HG02885 (cell line): ENCODE results near the gene BEAN1.
"Not testable (repeated sequence)": the region's sequence is repeated elsewhere in the genome, so short reads cannot be mapped to it uniquely, and the experiment has no call there.

Experiments
- ATAC-seq: cut with Tn5 transposase; IDR thresholded peaks from one replicate; pipeline ENCODE4 v1.9.1; 2021; ENCODE audit warnings: mild to moderate bottlenecking; ENCODE audit not compliant: unreplicated experiment, poor library complexity

Gene BEAN1

DNA sequence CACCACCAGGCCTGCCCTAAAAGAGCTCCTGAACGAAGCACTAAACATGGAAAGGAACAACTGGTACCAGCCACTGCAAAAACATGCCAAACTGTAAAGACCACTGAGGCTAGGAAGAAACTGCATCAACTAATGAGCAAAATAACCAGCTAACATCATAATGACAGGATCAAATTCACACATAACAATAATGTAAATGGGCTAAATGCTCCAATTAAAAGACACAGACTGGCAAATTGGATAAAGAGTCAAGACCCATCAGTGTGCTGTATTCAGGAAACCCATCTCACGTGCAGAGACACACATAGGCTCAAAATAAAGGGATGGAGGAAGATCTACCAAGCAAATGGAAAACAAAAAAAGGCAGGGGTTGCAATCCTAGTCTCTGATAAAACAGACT lies 70.8 kb downstream of the BEAN1 start:
- not testable (repeated sequence) for ATAC-seq

DNA sequence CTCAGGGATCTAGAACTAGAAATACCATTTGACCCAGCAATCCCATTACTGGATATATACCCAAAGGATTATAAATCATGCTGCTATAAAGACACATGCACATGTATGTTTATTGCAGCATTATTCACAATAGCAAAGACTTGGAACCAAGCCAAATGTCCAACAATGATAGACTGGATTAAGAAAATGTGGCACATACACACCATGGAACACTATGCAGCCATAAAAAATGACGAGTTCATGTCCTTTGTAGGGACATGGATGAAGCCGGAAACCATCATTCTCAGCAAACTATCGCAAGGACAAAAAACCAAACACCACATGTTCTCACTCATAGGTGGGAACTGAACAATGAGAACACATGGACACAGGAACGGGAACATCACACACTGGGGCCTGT lies 74.5 kb downstream of the BEAN1 start:
- ATAC-seq: not testable (repeated sequence)

DNA sequence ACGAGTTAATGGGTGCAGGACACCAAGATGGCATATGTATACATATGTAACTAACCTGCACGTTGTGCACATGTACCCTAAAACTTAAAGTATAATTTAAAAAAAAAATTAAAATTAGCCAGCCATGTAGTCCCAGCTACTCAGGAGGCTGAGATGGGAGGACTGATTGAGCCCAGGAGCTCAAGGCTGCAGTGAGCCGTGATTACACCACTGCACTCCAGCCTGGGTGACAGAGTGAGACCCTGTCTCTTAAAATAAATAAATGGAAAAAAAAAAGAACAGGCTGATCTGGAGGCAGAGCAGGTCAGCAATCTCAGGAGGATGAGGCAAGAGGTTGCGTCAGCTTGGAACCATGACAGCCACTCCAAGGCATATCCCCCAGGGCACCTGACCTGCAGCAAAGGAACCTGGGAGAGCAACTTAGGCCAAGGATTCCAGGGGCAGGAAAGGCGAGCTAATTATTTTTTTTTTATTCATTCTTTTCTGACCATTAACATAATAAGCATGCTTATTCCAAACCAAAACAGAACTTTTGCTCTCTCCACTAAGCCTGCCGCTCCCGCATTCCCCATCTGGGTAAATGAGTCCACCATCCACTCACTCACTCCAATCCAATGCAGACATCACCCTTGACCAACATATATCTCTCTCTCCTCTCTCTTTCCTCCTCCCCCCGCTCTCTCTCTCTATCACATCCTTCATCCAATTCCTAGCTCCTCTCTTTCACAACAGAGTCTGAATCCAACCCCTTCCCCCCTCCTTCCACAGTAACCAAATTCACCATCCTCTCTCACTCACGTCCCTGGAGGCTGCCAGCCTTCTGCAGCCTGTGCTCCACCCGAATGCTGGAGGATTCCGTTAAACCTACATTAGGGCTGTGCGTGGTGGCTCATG lies 75.2 kb downstream of the BEAN1 start:
- no peak for ATAC-seq

DNA sequence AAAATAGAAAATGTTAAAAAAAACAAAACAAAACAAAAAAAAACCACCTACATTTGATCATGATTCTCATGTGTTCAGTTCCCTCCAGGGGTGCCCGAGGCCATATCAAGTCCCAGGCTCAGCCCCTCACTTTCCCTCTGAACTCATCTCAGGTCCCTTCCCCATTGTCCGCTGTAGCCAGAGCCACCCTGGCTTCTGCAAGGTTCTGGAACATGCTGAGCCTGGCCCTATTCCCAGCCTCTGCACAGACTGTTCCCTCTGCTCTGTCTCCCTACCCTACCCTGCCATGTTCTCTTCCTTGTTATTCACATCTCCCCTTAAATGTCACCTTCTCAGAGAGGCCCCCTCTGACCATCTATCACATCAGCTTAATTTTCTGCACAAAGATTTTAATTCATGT lies 75.9 kb downstream of the BEAN1 start:
- ATAC-seq: no peak

DNA sequence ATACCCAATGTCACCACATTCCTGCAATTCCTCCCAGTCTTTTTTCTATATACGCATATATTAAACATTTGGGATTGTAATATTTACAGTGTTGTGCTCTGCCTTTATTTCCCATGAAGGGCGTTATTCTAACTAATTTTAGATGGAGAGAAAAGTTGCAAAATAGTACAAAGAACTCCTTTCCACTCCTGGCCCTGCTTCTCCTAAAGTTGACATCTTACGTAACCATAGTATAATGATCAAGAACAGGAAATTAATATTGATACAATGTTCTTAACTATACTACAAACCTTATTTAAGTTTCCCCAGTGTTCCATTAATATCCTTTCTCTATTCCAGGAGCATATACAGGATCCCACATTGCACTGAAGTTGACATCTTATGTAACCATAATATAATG lies 76.5 kb downstream of the BEAN1 start:
- no peak for ATAC-seq

DNA sequence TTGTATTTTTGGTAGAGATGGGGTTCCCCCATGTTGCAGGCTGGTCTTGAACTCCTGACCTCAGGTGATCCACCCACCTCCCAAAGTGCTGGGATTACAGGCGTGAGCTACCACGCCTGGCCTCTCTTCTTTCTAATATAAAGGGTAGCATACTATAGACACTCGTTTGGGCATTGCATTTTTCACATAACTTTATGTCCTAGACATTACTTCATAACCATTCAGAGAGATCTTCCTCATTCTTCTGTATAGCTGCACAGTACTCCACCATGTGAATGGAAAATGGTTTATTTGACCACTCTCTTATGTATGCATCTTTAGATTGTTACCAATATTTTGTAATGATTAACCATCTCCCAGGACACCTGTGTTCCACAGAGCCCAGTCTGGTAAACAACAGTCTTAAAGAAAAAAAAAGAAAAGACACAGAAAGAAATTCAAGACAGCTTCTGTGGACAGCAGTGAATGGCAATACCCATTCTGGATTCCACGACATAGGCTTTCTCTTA lies 80.7 kb downstream of the BEAN1 start:
- no peak for ATAC-seq

DNA sequence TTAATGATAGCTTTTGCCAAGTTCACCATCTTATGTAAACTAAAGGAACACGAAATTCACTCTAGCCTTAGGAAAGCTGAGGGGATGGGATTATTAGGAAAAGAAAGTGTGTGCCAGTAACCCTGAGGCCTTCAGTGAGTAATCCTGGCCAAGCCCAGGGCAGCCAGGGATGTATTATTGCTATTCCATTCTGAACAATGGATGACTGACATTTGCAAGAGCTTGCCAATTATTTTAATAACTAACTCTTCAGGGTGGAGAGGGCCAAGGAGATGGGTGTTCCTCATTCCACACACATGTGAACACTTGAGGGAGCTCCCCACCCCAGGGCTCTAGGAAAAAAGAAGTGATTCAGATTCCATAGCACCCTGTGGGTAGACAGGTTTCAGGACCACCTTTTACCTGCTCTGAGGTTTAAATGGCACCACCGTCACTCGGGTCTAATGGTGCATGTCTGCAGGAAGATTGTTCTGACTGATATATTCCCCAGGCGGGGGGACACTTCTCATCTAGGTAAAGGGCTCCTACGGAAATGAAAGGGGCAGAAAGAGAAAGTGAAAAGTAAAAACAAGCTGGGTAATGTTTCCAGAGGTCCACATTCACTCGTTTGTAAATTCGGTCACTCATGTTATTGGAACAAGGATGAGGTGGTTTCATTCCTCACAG lies 81.3 kb downstream of the BEAN1 start:
- peak; percentile 53 for ATAC-seq

DNA sequence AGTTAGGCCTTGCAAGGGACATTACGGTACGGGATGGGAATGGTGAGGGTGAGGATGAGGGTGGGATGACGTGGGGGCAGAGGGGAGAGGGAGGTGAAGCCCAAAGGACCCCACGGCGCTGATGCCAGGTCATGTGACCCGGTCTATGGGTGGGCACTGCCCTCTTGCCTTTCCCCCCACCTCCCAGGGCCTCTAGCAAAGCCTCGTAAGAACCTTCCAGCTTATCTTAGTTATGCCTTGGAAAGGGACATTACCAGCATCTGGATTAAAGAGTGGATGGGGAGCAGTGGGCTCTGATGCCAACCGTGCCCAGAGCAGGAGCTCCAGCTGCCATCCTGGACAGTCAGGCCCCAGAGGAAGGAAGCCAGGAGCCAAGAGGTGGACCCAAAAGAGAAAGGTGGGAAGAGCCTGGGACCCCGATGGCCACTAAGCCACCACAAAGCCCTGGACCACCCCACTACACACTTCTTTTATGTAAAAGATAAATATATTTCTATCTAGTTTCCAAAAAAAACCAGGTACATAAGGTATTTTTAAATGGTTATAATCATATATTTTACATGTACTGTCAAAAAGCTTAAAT lies 81.9 kb downstream of the BEAN1 start:
- no peak for ATAC-seq

DNA sequence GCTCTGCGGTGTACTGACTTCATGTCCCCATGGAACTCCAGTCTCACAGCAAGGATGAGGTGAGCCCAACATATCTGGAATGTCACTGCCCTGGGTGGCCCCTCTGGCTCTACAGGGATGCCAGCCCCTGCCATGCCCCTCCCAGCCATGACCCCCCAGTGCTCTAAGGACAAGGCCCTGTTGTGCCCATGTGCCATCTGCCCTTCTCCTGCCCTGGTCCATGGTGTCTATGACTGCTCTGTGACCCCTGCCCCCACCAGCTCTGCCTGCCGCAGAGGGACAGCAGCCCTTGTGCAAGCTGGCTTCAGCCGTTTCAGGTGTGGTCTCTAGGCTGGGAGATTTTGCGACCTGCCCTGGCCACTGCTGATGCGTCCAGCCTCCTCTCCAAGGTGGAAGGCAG lies 82.5 kb downstream of the BEAN1 start:
- no peak for ATAC-seq

DNA sequence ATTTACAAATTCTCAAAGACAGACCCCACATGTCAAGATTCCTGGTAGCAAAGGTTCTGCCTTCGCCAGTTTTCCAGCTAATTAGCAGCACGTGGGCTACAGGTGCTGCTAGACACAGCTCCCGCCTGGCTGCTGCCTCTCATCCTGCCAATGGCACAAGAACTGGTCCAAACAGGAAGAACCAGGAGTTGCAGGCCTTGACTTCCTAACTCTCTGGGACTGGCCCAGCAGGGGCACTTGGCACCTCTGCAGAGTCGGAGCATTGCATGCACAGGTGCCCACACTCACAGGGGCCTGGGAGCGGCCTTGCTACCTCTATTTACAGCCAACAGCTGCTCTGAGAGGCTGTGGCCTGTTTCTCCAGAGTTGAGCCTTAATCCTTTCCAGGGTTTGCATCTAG lies 83.2 kb downstream of the BEAN1 start:
- no peak for ATAC-seq

DNA sequence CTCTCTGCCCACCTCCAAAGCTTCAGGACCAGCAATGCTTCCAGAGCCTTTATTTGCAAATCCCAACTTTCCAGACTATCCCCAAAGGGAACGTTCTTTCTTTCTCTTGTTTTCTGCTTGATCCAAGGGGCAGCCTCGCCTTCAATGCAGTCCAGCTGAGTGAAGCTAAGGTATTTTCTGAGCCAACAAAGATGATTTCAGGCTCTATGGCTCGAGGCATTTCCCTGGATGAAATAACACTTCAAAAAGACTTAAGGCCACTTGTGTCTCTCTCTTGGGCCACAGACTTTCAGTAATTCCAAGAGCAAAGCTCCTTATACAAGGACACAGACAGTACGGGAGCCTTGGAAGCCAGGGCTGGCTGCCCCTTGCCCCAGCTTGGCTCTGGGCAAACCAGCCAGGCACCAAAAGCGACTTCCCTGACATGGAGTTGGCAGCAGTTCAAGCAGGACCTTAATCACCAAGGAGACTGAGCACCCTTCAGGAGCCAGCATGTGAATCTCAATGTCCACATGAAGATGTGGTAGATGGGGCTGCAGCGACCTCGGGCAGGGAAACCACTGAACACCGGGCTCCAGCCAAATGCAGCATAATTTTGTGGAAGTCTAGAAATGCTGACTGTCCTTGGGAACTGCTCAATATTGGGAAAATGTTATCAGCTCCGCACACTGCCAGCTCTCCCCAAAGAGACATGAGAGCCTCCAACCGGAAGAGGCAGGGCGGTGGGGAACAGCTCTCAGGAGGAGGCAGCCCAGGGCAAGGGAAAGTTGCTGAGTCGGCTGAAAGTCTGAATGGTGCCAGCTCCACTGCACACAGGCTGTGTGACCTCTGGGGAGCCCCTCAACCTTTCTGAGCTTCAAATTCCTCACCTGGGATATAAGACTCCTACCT lies 83.9 kb downstream of the BEAN1 start:
- no peak for ATAC-seq

DNA sequence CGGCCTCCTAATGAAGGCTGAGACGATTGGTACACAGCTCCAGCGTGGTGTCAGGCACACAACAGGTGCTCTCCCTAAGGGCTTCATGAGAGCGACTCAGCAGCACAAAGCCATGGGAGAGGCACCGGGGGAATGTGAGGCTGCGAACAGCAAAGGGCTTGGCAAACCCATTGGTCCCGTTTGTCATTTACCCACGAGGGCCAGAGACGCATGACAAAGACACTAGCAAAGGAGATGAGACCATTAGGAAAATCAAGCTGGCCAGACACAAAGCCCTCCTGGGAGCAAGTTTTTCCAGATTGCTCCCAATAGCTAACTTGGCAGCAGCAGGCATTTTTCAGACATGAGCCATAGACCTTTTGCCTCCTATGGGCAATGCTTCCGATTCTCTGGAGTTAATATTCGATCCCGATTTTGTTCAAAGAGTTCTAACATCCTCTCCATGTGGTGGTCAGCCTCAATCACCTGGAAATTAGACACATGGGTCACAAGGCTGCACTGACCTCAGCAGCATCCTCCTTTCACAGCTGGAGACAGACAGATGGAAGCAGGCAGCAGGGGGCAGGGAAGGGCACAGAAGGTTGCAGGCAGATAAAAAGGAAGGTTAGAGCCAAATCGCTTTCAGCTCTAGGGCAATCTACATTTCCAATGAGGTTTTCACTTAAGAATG lies 84.6 kb downstream of the BEAN1 start:
- ATAC-seq: no peak

DNA sequence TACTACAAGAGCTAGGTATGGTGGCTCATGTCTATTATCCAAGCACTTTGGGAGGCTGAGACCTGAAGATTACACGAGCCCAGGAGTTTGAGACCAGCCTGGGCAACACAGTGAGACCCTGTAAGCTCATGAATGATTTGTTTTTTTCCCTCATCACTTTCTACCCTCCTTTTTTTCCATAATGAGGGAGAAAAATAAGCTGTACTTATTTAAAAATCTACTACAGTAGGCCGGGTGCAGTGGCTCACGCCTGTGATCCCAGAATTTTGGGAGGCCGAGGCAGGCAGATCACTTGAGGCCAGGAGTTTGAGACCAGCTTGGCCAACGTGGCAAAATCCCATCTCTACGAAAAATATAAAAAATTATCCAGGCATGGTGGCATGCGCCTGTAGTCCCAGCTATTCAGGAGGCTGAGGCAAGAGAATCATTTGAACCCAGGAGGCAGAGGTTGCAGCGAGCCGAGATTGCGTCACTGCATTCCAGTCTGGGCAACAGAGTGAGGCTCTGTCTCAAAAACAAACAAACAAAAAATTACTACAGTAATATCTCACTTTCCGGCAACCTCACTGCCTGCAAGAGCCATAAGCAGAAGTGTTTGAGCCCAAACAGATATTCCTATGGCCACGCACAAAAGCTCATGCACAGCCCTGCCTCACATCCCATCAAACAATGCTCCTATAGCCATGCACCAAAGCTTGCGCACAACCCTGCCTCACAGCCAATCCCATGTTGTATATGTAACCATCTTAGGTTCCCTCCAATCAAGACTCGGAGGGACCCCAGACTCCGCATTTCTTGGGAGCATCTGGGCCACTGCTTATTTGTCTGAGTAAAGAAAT lies 85.4 kb downstream of the BEAN1 start:
- no peak for ATAC-seq

DNA sequence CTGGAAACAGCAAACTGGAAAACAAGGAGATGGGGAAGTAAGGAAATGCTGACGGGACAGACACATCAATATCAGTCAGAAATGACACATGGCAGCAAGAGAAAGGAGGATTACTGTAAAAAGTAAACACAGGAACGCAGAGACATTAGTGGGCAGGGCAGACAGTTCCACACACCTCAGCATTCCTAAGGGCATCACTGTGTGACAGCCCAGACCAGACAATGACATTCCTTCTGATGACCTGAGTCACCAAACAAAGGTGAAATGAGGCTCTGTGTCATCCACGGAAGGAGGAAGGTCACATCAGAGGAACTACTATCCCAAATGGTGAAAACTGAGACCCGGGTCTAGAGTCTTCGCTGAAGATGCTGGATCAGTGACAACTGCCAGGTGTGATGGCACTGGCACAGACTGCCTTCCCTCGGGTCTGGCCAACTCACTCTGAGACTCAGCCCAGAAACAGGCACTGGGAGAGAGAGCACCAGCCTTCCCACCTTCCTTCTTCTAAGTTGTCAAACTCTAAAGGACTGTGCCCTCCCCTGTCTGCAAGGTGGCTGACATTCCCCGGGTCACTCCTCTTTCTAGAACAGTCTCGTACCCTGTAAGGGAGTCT lies 86.1 kb downstream of the BEAN1 start:
- ATAC-seq: no peak

DNA sequence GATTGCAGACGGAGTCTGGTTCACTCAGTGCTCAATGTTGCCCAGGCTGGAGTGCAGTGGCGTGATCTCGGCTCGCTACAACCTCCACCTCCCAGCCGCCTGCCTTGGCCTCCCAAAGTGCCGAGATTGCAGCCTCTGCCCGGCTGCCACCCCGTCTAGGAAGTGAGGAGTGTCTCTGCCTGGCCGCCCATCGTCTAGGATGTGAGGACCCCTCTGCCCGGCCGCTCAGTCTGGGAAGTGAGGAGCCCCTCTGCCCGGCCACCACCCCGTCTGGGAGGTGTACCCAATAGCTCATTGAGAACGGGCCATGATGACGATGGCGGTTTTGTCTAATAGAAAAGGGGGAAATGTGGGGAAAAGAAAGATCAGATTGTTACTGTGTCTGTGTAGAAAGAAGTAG lies 87.3 kb downstream of the BEAN1 start:
- not testable (repeated sequence) for ATAC-seq

DNA sequence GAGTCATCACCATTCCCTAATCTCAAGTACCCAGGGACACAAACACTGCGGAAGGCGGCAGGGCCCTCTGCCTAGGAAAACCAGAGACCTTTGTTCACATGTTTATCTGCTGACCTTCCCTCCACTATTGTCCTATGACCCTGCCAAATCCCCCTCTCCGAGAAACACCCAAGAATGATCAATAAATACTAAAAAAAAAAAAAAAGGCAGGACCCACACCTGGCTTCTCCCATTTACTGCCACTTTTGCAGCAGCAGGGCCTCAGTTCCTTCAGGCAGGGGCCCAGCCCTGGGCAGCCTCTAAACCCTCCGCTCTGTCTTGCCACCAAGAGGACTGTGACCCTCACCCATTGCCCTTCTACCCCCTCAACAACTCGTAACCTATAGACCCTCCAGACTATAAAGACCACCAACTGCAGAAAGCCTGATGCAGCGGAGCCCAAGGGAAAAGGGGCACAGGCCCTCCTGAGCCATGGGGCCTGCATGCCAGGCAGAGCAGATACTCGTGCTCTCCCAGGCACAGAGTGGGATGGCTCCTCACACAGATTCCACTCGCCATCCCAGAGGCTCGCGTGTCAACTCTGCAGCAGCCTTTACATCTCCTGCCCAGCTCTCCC lies 88.0 kb downstream of the BEAN1 start:
- not testable (repeated sequence) for ATAC-seq

DNA sequence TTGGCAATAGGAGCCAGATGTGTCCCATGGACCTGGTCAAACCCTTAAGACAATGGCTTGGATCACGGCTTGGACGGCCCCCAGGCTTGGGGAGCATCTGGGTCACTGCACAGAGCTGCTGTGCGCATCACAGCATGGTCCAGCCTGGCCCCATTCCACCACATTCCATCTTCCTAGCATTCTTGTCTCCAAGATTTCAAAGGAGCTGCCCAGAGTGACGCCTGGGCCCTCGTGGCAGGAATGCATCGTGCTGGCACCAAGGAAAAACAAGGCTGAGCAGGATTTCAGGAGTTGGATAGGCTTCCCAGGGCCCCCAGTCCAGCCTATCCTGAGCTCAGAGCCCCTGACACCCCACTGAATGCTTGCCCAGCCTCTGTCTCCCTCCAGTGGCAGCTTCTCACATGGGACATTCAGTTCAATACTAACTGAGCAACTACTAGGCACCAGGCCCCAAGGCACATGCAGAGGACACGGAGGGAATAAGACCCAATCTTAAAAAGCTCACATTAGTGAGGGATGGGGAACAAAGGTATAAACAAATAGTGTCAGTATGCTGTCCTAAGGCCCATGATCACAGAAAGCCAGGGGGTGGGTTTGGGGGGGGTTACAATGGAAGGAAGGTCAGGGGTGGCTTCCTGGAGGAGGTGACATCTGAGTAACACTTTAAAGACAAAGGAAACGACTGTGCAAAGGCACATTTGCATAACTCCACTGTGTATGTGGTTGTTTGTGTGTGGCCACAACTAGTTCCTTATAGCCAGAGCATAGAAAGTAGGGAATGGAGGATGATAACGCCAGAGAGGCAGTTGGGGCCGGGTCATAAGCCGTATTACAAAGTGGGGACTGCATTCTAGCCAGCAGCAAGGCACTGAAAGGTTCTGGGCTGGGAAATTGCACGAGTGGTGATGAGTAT lies 88.8 kb downstream of the BEAN1 start:
- peak; percentile 6 for ATAC-seq
